GM18867 (cell line): ENCODE data around the gene CYTH3.

ENCODE experiments used
- ATAC-seq: cut with Tn5 transposase; IDR thresholded peaks from one replicate; pipeline ENCODE4 v1.9.1; 2021; ENCODE audit warnings: mild to moderate bottlenecking, moderate library complexity; ENCODE audit not compliant: unreplicated experiment

The CYTH3 gene

DNA sequence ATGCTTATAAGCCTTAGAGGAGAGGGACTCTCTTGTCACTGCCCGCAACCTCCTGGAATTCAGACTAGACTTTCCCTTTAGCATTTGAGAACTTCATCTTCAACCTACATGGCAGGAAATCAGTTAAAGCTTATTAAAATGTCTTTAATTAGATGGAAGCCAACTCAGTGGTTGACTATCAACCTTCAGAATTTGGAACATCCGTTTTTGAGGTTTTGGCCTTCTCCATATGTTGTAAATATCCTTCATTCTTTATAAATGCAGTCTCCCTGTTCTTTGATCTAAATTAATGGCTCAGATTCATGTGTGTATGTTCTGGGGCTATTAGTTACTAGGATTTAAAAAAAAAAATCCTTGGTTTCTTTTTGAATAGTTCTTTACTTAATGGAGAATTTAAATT, 156.2 kb downstream of the CYTH3 start:
- ATAC-seq = no peak
